ENCODE results near the gene CLDN20.

- TF ChIP-seq POLR2A (IDR thresholded peaks at IDR 0.05) = no peak
- no peak for TF ChIP-seq CTCF (IDR thresholded peaks at IDR 0.05)
Observed at GRCh38 chr6:155313602-155314091, 49.8 kb downstream of the CLDN20 start.

Measured in testis (tissue), 2 donors.